GM12873 (cell line): ENCODE measurements around the gene SLC16A5.
A peak's percentile ranks its signal among the peaks of the same experiment; 100 is the strongest.

Source experiments
- TF ChIP-seq, protein P1 (sequence below): IDR thresholded peaks from 2 replicates; pipeline ENCODE4 v1.5.1; 2012; ENCODE audit warnings: low read depth, mild to moderate bottlenecking, moderate library complexity, low read length, control low read depth; ENCODE audit not compliant: insufficient read depth; ENCODE audit errors: missing control alignments

Gene SLC16A5

GRCh38 chr17:75105126-75106080 is 17.6 kb downstream of the SLC16A5 start:
- TF ChIP-seq, protein P1, sequence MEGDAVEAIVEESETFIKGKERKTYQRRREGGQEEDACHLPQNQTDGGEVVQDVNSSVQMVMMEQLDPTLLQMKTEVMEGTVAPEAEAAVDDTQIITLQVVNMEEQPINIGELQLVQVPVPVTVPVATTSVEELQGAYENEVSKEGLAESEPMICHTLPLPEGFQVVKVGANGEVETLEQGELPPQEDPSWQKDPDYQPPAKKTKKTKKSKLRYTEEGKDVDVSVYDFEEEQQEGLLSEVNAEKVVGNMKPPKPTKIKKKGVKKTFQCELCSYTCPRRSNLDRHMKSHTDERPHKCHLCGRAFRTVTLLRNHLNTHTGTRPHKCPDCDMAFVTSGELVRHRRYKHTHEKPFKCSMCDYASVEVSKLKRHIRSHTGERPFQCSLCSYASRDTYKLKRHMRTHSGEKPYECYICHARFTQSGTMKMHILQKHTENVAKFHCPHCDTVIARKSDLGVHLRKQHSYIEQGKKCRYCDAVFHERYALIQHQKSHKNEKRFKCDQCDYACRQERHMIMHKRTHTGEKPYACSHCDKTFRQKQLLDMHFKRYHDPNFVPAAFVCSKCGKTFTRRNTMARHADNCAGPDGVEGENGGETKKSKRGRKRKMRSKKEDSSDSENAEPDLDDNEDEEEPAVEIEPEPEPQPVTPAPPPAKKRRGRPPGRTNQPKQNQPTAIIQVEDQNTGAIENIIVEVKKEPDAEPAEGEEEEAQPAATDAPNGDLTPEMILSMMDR: peak; percentile 83

- TF ChIP-seq, protein P1: no peak
Measured at GRCh38 chr17:75108193-75108592, 20.4 kb downstream of the SLC16A5 start.

- TF ChIP-seq, protein P1: no peak
Measured at GRCh38 chr17:75109046-75109406, 21.3 kb downstream of the SLC16A5 start.

- TF ChIP-seq, protein P1: no peak
Measured at GRCh38 chr17:75109407-75110233, 21.9 kb downstream of the SLC16A5 start, which contains the start of gene ARMC7. Gene ARMC7 (plus strand): TSS chr17:75109969. CDS start chr17:75110289, 320 bp downstream.

DNA sequence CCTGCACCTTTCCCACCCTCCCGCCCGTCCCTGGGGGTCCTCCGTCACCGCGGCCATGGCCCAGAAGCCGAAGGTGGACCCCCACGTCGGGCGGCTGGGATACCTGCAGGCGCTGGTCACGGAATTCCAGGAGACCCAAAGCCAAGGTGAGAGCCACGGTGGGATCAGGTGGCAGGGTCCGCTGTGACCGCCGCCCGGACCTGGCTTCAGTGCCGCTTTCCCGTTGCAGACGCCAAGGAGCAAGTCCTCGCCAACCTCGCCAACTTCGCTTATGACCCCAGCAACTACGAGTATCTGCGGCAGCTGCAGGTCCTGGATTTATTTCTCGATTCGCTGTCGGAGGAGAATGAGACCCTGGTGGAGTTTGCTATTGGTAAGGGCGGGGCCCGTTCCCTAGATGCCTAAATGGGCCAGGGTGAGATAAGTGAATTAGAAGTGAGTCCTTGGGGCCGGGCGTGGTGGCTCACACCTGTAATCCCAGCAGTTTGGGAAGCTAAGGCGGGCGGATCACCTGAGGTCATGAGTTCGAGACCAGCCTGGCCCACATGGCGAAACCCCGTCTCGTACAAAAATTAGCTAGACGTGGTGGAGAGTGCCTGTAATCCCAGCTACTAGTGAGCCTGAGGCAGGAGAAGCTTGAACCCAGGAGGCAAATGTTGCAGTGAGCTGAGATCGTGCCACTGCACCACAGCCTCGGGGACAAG is 22.6 kb downstream of the SLC16A5 start:
- TF ChIP-seq, protein P1: no peak

DNA sequence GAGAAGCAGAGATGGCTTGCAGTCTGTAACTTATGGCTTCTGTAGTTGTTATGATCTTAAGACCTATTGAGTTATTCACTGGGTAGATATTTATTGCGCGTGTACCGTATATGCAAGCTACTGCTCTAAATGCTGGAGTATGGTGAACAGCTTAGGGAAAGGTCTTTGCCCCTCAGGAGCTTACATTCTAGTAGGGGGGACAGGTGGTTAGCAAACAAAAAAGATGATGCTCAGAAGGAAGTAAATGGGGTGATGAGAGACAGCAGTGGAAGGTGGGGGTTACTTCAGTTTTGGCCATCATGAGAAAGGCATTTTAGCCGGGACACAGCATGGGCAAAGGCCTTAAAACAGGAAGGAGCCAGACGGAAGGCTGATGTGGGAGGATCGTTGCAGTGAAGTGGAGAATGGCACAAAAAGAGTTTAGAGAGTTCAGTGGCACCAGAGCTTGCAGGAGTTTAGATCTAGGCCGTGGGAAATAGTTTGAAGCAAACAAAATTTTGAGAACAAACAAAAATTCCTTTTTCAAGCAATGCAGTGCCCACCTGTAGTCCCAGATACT is 24.1 kb downstream of the SLC16A5 start:
- TF ChIP-seq, protein P1: no peak
